Panc1 (cell line): ENCODE results near the gene PDGFD. TPM values are rescaled to one million over a fixed set of nuclear protein-coding genes. Genes with fewer than 3 reads are reported as not detected.

ENCODE experiments used
- ATAC-seq: fragments of 200-7000 bp; cut with Tn5 transposase; 2 replicates; pipeline ENCODE4 v1.9.1; 2020; ENCODE audit warnings: mild to moderate bottlenecking, moderate library complexity
- BruUV-seq: library from RNA; stranded (reverse); fragments of 400-500 nt; replicated peaks from 2 replicates; lab custom pipeline; 2021; lab: Mats Ljungman, UMichigan
- CTCF ChIA-PET: fragments of 300-600 bp; sonication (Branson Sonifier 250); formaldehyde crosslinking; loops from one replicate; lab custom pipeline; 2022; ENCODE audit warnings: antibody characterized with exemption; lab: Charles Lee
- POLR2A ChIA-PET: fragments of 300-600 bp; sonication (Branson Sonifier 250); formaldehyde crosslinking; loops from one replicate; lab custom pipeline; 2022; ENCODE audit warnings: antibody characterized with exemption; lab: Charles Lee
- DNase-seq: peaks from one replicate; pipeline ENCODE4 v3.0.0-alpha.2; 2010; ENCODE audit warnings: low read depth, low spot score
- H3K27ac ChIP-seq: 2 replicates; pipeline ENCODE4 v1.5.1; 2011; ENCODE audit warnings: mild to moderate bottlenecking, low read length, inconsistent platforms
- H3K27me3 ChIP-seq: fragments of 200-500 bp; sonication (Bioruptor generic); 2 replicates; pipeline ENCODE4 v1.6.0; 2014; ENCODE audit warnings: low read length, inconsistent platforms; ENCODE audit not compliant: control insufficient read depth, insufficient read depth
- H3K36me3 ChIP-seq: fragments of 200-500 bp; sonication (Bioruptor generic); 2 replicates; pipeline ENCODE4 v1.5.1; 2014; ENCODE audit warnings: inconsistent platforms, mild to moderate bottlenecking, low read length, moderate library complexity; ENCODE audit not compliant: control insufficient read depth, insufficient read depth
- H3K4me1 ChIP-seq: 2 replicates; pipeline ENCODE4 v1.5.1; 2011; ENCODE audit warnings: inconsistent platforms, mild to moderate bottlenecking, low read length, moderate library complexity; ENCODE audit not compliant: control insufficient read depth, insufficient read depth
- H3K4me3 ChIP-seq, 2 experiments: 2 replicates each; pipeline ENCODE4 v1.5.1; 2011 to 2012; ENCODE audit warnings: low read depth in 2 of 2, low read length in 2 of 2, mild to moderate bottlenecking in 2 of 2, inconsistent platforms in 1 of 2, moderate library complexity in 1 of 2
- H3K9me3 ChIP-seq: fragments of 200-500 bp; sonication (Bioruptor generic); 2 replicates; pipeline ENCODE4 v1.5.1; 2014; ENCODE audit warnings: low read depth, mild to moderate bottlenecking, inconsistent platforms, low read length, moderate library complexity; ENCODE audit not compliant: control insufficient read depth, insufficient read depth
- CTCF ChIP-seq: fragments of 450-650 bp; IDR thresholded peaks from 2 replicates; pipeline ENCODE4 v1.5.1; 2017; ENCODE audit warnings: mild to moderate bottlenecking
- POLR2AphosphoS5 ChIP-seq: IDR thresholded peaks from 2 replicates; pipeline ENCODE4 v1.6.1; 2012; ENCODE audit warnings: mild to moderate bottlenecking, low read depth, low read length, moderate library complexity
- REST ChIP-seq, 2 experiments: IDR thresholded peaks; 2 replicates each; pipeline ENCODE4 v1.6.1; 2011 to 2012; ENCODE audit warnings: low read depth in 2 of 2, control low read depth in 1 of 2, low read length in 1 of 2, mild to moderate bottlenecking in 1 of 2, moderate library complexity in 1 of 2; ENCODE audit not compliant: insufficient read depth in 1 of 2
- SIN3A ChIP-seq: IDR thresholded peaks from 2 replicates; pipeline ENCODE4 v1.6.1; 2012; ENCODE audit warnings: low read depth, mild to moderate bottlenecking, low read length, moderate library complexity, borderline replicate concordance; ENCODE audit not compliant: insufficient read depth
- TCF7L2 ChIP-seq: IDR thresholded peaks from 2 replicates; pipeline ENCODE4 v1.6.1; 2011; ENCODE audit warnings: mild to moderate bottlenecking, low read depth, low read length, inconsistent platforms
- in situ Hi-C: cut with HindIII; loops from 2 replicates; pipeline ENCODE4 v1.10.0; 2016; ENCODE audit warnings: low sequenced_read_pairs, low pct_unique_long_range_greater_than_20kb
- intact Hi-C: fragments of 100-400 bp; cut with micrococcal nuclease; formaldehyde crosslinking; loops from one replicate; pipeline ENCODE4 v1.10.0; 2022; ENCODE audit not compliant: unreplicated experiment
- total RNA-seq: library from RNA; stranded (reverse); gene quantifications from one replicate; pipeline ENCODE4 v1.2.1, GENCODE V29; 2021; ENCODE audit not compliant: unreplicated experiment

The PDGFD gene
- total RNA-seq, 1 experiment from 2014 or later, result 1.3 TPM

GRCh38 chr11:103867481-103867880 lies 296.5 kb downstream of the PDGFD start:
- Histone ChIP-seq H3K36me3 (no peaks in the 10 kb centered on the region), H3K9me3 (no peaks in the 10 kb centered on the region; the same call in 1 of the 2 replicates), H3K27me3 (no peaks in the 10 kb centered on the region), H3K27ac (no peak overlapping the region), H3K4me1 (no peaks in the 10 kb centered on the region), H3K4me3 (no peak overlapping the region)
- in situ Hi-C loops, result no loop called here
- TF ChIP-seq SIN3A, result no peak
- no peak for TF ChIP-seq REST (IDR thresholded peaks at IDR 0.05; ENCODE audit: insufficient read depth in 1 of 2, low read depth in 2 of 2, low read length in 1 of 2)
- TF ChIP-seq TCF7L2, result no peak
- TF ChIP-seq CTCF, result no peak
- intact Hi-C loops, result no loop called here
- no peak for DNase-seq
- CTCF ChIA-PET, result no interaction called here
- no peak for ATAC-seq
- no TSS peak for BruUV-seq
- POLR2A ChIA-PET, result no interaction called here

- H3K9me3 ChIP-seq, result no peaks in the 10 kb centered on the region
- H3K4me1 ChIP-seq, result no peaks in the 10 kb centered on the region
- ChIA-PET CTCF (no interaction called here), POLR2A (no interaction called here)
- in situ Hi-C loops (no loop called here), intact Hi-C loops (no loop called here)
- no peak for DNase-seq
- no peak for ATAC-seq
- BruUV-seq, result no TSS peak
- H3K36me3 ChIP-seq, result no peaks in the 10 kb centered on the region
- no peak overlapping the region for H3K4me3 ChIP-seq
- no peaks in the 10 kb centered on the region for H3K27me3 ChIP-seq
- H3K27ac ChIP-seq, result no peak overlapping the region
- TF ChIP-seq REST (IDR thresholded peaks at IDR 0.05; ENCODE audit: insufficient read depth in 1 of 2, low read depth in 2 of 2, low read length in 1 of 2) (no peak), POLR2AphosphoS5 (no peak), CTCF (no peak), TCF7L2 (no peak), SIN3A (no peak)
Measured at GRCh38 chr11:103863497-103863896, 300.4 kb downstream of the PDGFD start.
